Adrenal gland (tissue), 12 donors: ENCODE data around the gene RPA3. TPM values are rescaled to one million over a fixed set of nuclear protein-coding genes. Genes with fewer than 3 reads are reported as not detected.

ENCODE experiments used
- DNase-seq, 7 donors: peaks; one replicate each; pipeline ENCODE4 v3.0.0-alpha.2; 2019 to 2020
- H3K27ac ChIP-seq, 5 donors: fragments of 200-600 bp; sonication (generic) in 4 of 5; 1 replicate in 3 of 5; 2 replicates in 2 of 5; pipeline versions ENCODE4 v1.5.1 to v1.8.0; 2016 to 2020; ENCODE audit warnings: mild to moderate bottlenecking in 1 of 5
- H3K27me3 ChIP-seq: fragments of 200-600 bp; 2 replicates; pipeline ENCODE4 v1.8.0; 2021
- H3K36me3 ChIP-seq, 2 donors: fragments of 200-600 bp; replicated peaks in 1 of 2; 1 replicate in 1 of 2; 2 replicates in 1 of 2; pipeline versions ENCODE4 v1.5.1 to v1.8.0; 2018 to 2022
- H3K4me1 ChIP-seq, 2 donors: fragments of 200-600 bp; replicated peaks in 1 of 2; 1 replicate in 1 of 2; 2 replicates in 1 of 2; pipeline versions ENCODE4 v1.5.1 to v1.8.0; 2018 to 2021
- H3K4me3 ChIP-seq, 4 donors: fragments of 200-600 bp; sonication (generic) in 3 of 4; one replicate each; pipeline ENCODE4 v1.5.1; 2016 to 2018
- H3K9me3 ChIP-seq, 3 donors: fragments of 200-600 bp; sonication (generic) in 1 of 3; replicated peaks in 1 of 3; 1 replicate in 2 of 3; 2 replicates in 1 of 3; pipeline versions ENCODE4 v1.5.1 to v1.8.0; 2016 to 2021
- CTCF ChIP-seq, 6 experiments: fragments of 450-650 bp in 4 of 6; fragments of 200-600 bp in 2 of 6; sonication (generic) in 1 of 6; IDR thresholded peaks; 1 replicate in 5 of 6; 2 replicates in 1 of 6; pipeline versions ENCODE4 v1.5.1 to v1.8.0; 2016 to 2021; ENCODE audit warnings: antibody characterized with exemption in 6 of 6, mild to moderate bottlenecking in 2 of 6, moderate library complexity in 1 of 6
- POLR2A ChIP-seq, 2 donors: fragments of 450-650 bp; IDR thresholded peaks; one replicate each; pipeline ENCODE4 v1.6.1; 2017; ENCODE audit warnings: antibody characterized with exemption in 2 of 2, mild to moderate bottlenecking in 2 of 2, moderate library complexity in 1 of 2
- WGBS, 4 donors: extraction: QIAGEN DNeasy Blood & Tissue Kit in 2 of 4; methylation state at CpG; one replicate each; pipeline versions ENCODE4 v1.1.5 to v1.1.7; 2013 to 2017; 5-methylcytosine and 5-hydroxymethylcytosine counted together
- intact Hi-C, 2 donors: fragments of 100-400 bp; cut with DNase I; formaldehyde crosslinking; loops; one replicate each; pipeline versions ENCODE4 v1.14.1 to v1.15.0; 2022 to 2023
- polyA plus RNA-seq, 3 donors: library from polyadenylated mRNA; stranded (reverse); fragments of 200-250 nt in 2 of 3; fragments of 350-450 nt in 1 of 3; fragmentation: Illumina TruSeq in 1 of 3; extraction: RNeasy Lipid Tissue Mini Kit (QIAGEN cat#74804) in 1 of 3; gene quantifications; one replicate each; pipeline ENCODE4 v1.2.3, GENCODE V29; 2013 to 2014
- total RNA-seq, 9 donors: library from RNA; depleted of rRNA in 4 of 9; stranded (reverse); fragments of >200 nt in 4 of 9; fragments of 120-200 nt in 1 of 9; fragmentation: NEBNext Ultra II Directional in 1 of 9; extraction: Animal tissue kit (Norgen Biotek cat#: 25700) in 1 of 9; gene quantifications; one replicate each; pipeline versions ENCODE4 v1.1.0 to v1.2.4, GENCODE V29; 2013 to 2023
- donor health status: healthy with polysubstance abuse.
- donor health status: Bipolar disorder and iron deficiency.
- donor health status: DM: yes; HTN: yes; CAD: no.
- donor health status: DM: no; HTN: no; CAD: no.
- donor health status: DM: no; HTN: no; CAD: no.
- donor health status: DM: yes; HTN: yes; CAD: no.

The RPA3 gene
- total and polyA plus RNA-seq, 12 donors = 15.3 to 52.5 (median 31.1) TPM

DNA sequence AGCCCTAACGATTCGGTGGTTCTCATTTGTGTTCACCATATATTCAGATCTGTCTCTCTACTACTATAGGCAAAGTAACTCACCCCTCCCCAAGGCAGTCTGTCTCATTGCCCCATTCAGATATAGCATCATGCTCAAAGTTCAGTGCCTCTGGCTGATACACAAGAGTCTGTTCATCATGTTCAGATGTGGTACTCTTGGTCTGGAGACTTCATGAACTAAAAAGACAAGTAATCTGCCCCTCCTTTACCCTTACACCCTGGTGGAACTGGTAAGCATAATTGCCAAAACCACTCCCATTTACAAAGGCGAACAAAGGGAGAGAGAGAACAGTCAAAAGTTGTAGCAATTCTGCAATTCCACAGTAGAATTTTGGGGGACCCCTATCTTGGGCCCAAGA is 47.9 kb downstream of the RPA3 start:
- intact Hi-C loops = no loop called here
- Histone ChIP-seq H3K36me3 (no peaks in the 10 kb centered on the region), H3K27ac (no peak overlapping the region), H3K27me3 (no peaks in the 10 kb centered on the region), H3K9me3 (no peaks in the 10 kb centered on the region), H3K4me3 (no peak overlapping the region), H3K4me1 (peaks cover 0 to 16% of the 10 kb centered on the region in 2 donors)
- WGBS, 4 donors = 88 to 96% (median 94%) methylated on average over 3 of the region's 3 CpGs
- TF ChIP-seq POLR2A (IDR thresholded peaks at IDR 0.05) = no peak
- TF ChIP-seq CTCF (IDR thresholded peaks at IDR 0.05) = no peak
- no peak for DNase-seq

- peaks cover 0 to 16% of the 10 kb centered on the region in 2 donors for H3K4me1 ChIP-seq
- intact Hi-C loops = no loop called here
- no peaks in the 10 kb centered on the region for H3K27me3 ChIP-seq
- H3K4me3 ChIP-seq = no peak overlapping the region
- H3K27ac ChIP-seq = no peak overlapping the region
- no peaks in the 10 kb centered on the region for H3K9me3 ChIP-seq
- DNase-seq = no peak
- TF ChIP-seq CTCF (IDR thresholded peaks at IDR 0.05) (no peak), POLR2A (IDR thresholded peaks at IDR 0.05) (no peak)
- H3K36me3 ChIP-seq = no peaks in the 10 kb centered on the region
- 82 to 100% (median 97%) methylated on average over 1 of the region's 1 CpG for WGBS, 4 donors
Observed at GRCh38 chr7:7668706-7669105, 49.7 kb downstream of the RPA3 start.

- WGBS, 4 donors = 41 to 62% (median 52%) methylated on average over 2 of the region's 2 CpGs
- H3K36me3 ChIP-seq = no peaks in the 10 kb centered on the region
- TF ChIP-seq POLR2A (IDR thresholded peaks at IDR 0.05) (no peak), CTCF (IDR thresholded peaks at IDR 0.05) (no peak)
- H3K4me1 ChIP-seq = peaks cover 0 to 12% of the 10 kb centered on the region in 2 donors
- intact Hi-C loops = no loop called here
- H3K4me3 ChIP-seq = no peak overlapping the region
- H3K27ac ChIP-seq = no peak overlapping the region
- peak in 2 of 7 donors; percentile 27 to 36 for DNase-seq
- H3K27me3 ChIP-seq = no peaks in the 10 kb centered on the region
- H3K9me3 ChIP-seq = no peaks in the 10 kb centered on the region
Observed at GRCh38 chr7:7667187-7667586, 51.2 kb downstream of the RPA3 start.

- 86 to 97% (median 92%) methylated on average over 1 of the region's 1 CpG for WGBS, 4 donors
- intact Hi-C loops = no loop called here
- DNase-seq = no peak
- no peaks in the 10 kb centered on the region for H3K9me3 ChIP-seq
- H3K36me3 ChIP-seq = no peaks in the 10 kb centered on the region
- H3K27me3 ChIP-seq = no peaks in the 10 kb centered on the region
- TF ChIP-seq POLR2A (IDR thresholded peaks at IDR 0.05) (no peak), CTCF (IDR thresholded peaks at IDR 0.05) (no peak)
- H3K27ac ChIP-seq = no peak overlapping the region
- H3K4me3 ChIP-seq = no peak overlapping the region
- peaks cover 0 to 7% of the 10 kb centered on the region in 2 donors for H3K4me1 ChIP-seq
Observed at GRCh38 chr7:7665031-7665430, 53.4 kb downstream of the RPA3 start.
